ENCODE measurements around the gene CRCP.

Gene CRCP

DNA sequence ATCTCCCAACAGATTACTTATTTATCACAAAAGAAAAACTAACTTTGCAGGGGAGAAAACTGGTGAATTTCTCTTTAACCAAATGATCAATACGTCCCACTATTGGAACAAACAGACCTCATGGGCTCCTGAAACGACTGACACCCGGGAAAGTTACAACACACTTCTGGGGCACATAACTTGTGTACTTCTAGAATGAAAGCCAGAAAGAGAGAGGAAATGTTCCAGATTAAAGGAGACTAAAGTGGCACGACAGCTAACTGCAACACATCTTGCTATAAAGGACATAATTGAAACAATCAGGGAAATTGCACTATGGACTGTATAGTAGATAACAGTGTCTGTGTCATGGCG is 75.8 kb downstream of the CRCP start:
- DNase-seq (ENCODE audit: extremely low read depth, low read depth) = no peak
- TF ChIP-seq CTCF (IDR thresholded peaks at IDR 0.05; ENCODE audit: low read depth, low read length) = no peak

- DNase-seq (ENCODE audit: extremely low read depth, low read depth) = no peak
- TF ChIP-seq CTCF (IDR thresholded peaks at IDR 0.05; ENCODE audit: low read depth, low read length) = no peak
Observed at GRCh38 chr7:66193146-66193725, 78.6 kb downstream of the CRCP start.

- no peak for DNase-seq (ENCODE audit: extremely low read depth, low read depth)
- no peak for TF ChIP-seq CTCF (IDR thresholded peaks at IDR 0.05; ENCODE audit: low read depth, low read length)
Observed at GRCh38 chr7:66198469-66198868, 83.8 kb downstream of the CRCP start.

- no peak for TF ChIP-seq CTCF (IDR thresholded peaks at IDR 0.05; ENCODE audit: low read depth, low read length)
Observed at GRCh38 chr7:66198956-66199355, 84.3 kb downstream of the CRCP start.

DNA sequence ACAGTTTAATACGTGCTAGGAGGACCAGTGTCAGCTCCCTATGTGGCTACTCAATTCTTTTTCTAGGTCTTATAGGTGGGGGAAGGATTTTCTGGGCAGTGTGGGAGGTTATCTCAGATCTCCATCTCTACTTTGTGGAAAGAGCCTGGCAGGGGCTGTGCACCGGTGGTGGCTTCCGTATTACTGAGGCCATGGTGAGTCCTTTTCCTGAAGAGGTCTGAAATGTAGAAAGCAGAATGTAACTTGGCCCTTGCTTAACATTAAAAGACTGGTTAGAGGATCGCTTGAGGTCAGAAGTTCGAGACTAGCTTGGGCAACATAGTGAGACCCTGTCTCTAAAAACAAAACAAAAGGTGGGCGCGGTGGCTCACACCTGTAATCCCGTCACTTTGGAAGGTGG is 87.8 kb downstream of the CRCP start:
- DNase-seq (ENCODE audit: extremely low read depth, low read depth) = no peak
- TF ChIP-seq CTCF (IDR thresholded peaks at IDR 0.05; ENCODE audit: low read depth, low read length) = no peak

More at GRCh38 chr7:66198956-66199355, 84.3 kb downstream of the CRCP start:
- no peak for DNase-seq (ENCODE audit: extremely low read depth, low read depth)
